ENCODE measurements around the gene MRPS6.

DNA sequence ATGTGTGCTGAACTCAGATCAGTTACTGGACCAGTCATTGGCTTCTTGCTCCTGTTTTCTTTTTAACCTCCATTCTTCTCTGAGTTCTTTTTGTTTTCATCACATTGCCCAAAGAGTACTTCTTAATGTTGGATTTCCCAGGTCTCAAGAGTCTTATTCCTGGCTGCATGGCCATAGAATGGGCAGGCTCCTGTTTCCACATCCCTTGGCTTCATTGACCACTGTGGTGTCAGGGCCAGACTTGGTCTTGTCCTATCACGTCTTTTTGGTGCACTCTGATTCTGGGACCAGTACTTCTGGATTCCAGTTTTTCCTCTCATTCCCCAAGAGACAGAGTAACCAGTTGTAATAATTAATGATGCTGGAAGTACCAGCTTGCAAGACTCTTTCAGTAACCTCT lies 41.8 kb downstream of the MRPS6 start:
- TF ChIP-seq, protein P1, sequence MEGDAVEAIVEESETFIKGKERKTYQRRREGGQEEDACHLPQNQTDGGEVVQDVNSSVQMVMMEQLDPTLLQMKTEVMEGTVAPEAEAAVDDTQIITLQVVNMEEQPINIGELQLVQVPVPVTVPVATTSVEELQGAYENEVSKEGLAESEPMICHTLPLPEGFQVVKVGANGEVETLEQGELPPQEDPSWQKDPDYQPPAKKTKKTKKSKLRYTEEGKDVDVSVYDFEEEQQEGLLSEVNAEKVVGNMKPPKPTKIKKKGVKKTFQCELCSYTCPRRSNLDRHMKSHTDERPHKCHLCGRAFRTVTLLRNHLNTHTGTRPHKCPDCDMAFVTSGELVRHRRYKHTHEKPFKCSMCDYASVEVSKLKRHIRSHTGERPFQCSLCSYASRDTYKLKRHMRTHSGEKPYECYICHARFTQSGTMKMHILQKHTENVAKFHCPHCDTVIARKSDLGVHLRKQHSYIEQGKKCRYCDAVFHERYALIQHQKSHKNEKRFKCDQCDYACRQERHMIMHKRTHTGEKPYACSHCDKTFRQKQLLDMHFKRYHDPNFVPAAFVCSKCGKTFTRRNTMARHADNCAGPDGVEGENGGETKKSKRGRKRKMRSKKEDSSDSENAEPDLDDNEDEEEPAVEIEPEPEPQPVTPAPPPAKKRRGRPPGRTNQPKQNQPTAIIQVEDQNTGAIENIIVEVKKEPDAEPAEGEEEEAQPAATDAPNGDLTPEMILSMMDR (conservative IDR thresholded peaks at IDR 0.05; ENCODE audit: low read depth, low read length), result no peak
- TF ChIP-seq EZH2phosphoT487 (IDR thresholded peaks at IDR 0.05; ENCODE audit: borderline replicate concordance, low read length) (no peak), EZH2 (IDR thresholded peaks at IDR 0.05; ENCODE audit: low read length, unreplicated experiment) (no peak)

All from PC-3 (cell line).